HepG2 (cell line): Measurements from ENCODE around the gene DDX31. TPM values are rescaled to one million over a fixed set of nuclear protein-coding genes. Genes with fewer than 3 reads are reported as not detected.

Source experiments
- ATAC-seq: fragments of 200-7000 bp; cut with Tn5 transposase; 3 replicates; pipeline ENCODE4 v1.9.1; 2020; ENCODE audit warnings: mild to moderate bottlenecking, moderate library complexity
- BruUV-seq: library from RNA; stranded (reverse); fragments of 400-500 nt; replicated peaks from 2 replicates; lab custom pipeline; 2021; lab: Mats Ljungman, UMichigan
- CTCF ChIA-PET: fragments of 300-600 bp; formaldehyde crosslinking; extraction: SDS; loops from one replicate; lab custom pipeline; 2021; ENCODE audit warnings: low total read pairs, inconsistent platforms, low intra/inter-chr PET ratio; lab: Yijun Ruan, JAX
- POLR2A ChIA-PET: fragments of 350-600 bp; sonication (Branson Sonifier 250); formaldehyde crosslinking; loops from one replicate; lab custom pipeline; 2020; ENCODE audit warnings: antibody characterized with exemption, inconsistent platforms; lab: Yijun Ruan, JAX
- DNase-seq: peaks from one replicate; pipeline ENCODE4 v3.0.0-alpha.2; 2015; ENCODE audit warnings: low spot score
- FAIRE-seq: peaks from 3 replicates; lab custom pipeline; 2011; peaks lifted over from hg19 to GRCh38; lab: Jason Lieb, UNC
- H2AFZ ChIP-seq: one replicate; pipeline ENCODE4 v1.6.1; 2011; ENCODE audit warnings: low read length, inconsistent platforms
- H3K27ac ChIP-seq: fragments of 300-600 bp; 3 replicates; pipeline ENCODE4 v1.8.0; 2011; ENCODE audit warnings: mixed run types, mild to moderate bottlenecking, mixed read lengths, low read length, inconsistent platforms; ENCODE audit not compliant: insufficient read depth; ENCODE audit errors: extremely low read length
- H3K27me3 ChIP-seq, 2 experiments: fragments of 200-600 bp in 1 of 2; 2 replicates in 1 of 2; 3 replicates in 1 of 2; pipeline versions ENCODE4 v1.6.0 to v1.8.0; 2011; ENCODE audit warnings: low read length in 2 of 2, mild to moderate bottlenecking in 2 of 2, moderate library complexity in 2 of 2, inconsistent platforms in 1 of 2; ENCODE audit not compliant: insufficient read depth in 2 of 2, control insufficient read depth in 1 of 2
- H3K36me3 ChIP-seq, 2 experiments: fragments of 200-600 bp in 1 of 2; replicated peaks in 1 of 2; 2 replicates in 1 of 2; 3 replicates in 1 of 2; pipeline versions ENCODE4 v1.5.1 to v1.8.0; 2011; ENCODE audit warnings: low read length in 2 of 2, inconsistent platforms in 1 of 2; ENCODE audit not compliant: insufficient read depth in 2 of 2, control insufficient read depth in 1 of 2
- H3K4me1 ChIP-seq: 2 replicates; pipeline ENCODE4 v1.5.1; 2012; ENCODE audit warnings: low read length, inconsistent platforms; ENCODE audit not compliant: insufficient read depth
- H3K4me2 ChIP-seq: 2 replicates; pipeline ENCODE4 v1.6.0; 2011; ENCODE audit warnings: low read depth, low read length, inconsistent platforms
- H3K4me3 ChIP-seq, 3 experiments: fragments of 200-600 bp in 1 of 3; sonication (generic), shearing (Covaris generic) in 1 of 3; replicated peaks in 1 of 3; 2 replicates each; pipeline ENCODE4 v1.5.1; 2011 to 2016; ENCODE audit warnings: low read length in 3 of 3, inconsistent platforms in 2 of 3, low read depth in 2 of 3, mild to moderate bottlenecking in 2 of 3, control low read depth in 1 of 3, mixed read lengths in 1 of 3; ENCODE audit not compliant: insufficient read depth in 1 of 3
- H3K79me2 ChIP-seq: one replicate; pipeline ENCODE4 v1.6.1; 2011; ENCODE audit warnings: low read length, inconsistent platforms; ENCODE audit not compliant: insufficient read depth
- H3K9ac ChIP-seq: 2 replicates; pipeline ENCODE4 v1.6.0; 2011; ENCODE audit warnings: mild to moderate bottlenecking, low read depth, low read length, inconsistent platforms; ENCODE audit not compliant: insufficient read depth
- H3K9me3 ChIP-seq: 2 replicates; pipeline ENCODE4 v1.5.1; 2012; ENCODE audit warnings: mild to moderate bottlenecking, low read length
- H4K20me1 ChIP-seq: 2 replicates; pipeline ENCODE4 v1.6.0; 2011; ENCODE audit warnings: inconsistent platforms, mild to moderate bottlenecking, low read length, moderate library complexity; ENCODE audit not compliant: insufficient read depth
- KMT2B ChIP-seq: IDR thresholded peaks from 2 replicates; pipeline ENCODE4 v1.6.1; 2016; ENCODE audit warnings: missing genetic modification reagents, missing compliant biosample characterization
- MTA3 ChIP-seq: sonication (generic); formaldehyde crosslinking; IDR thresholded peaks from 2 replicates; pipeline ENCODE4 v1.4.0; 2020; ENCODE audit warnings: missing genetic modification reagents
- PHF8 ChIP-seq: sonication (generic); formaldehyde crosslinking; IDR thresholded peaks from 2 replicates; pipeline ENCODE4 v1.5.0; 2020; ENCODE audit warnings: missing genetic modification reagents
- PTBP1 ChIP-seq: fragments of 200-400 bp; formaldehyde crosslinking; IDR thresholded peaks from 2 replicates; pipeline ENCODE4 v1.6.1; 2018; ENCODE audit warnings: low read length, low read depth; ENCODE audit not compliant: poor library complexity, severe bottlenecking
- ZNF619 ChIP-seq: sonication (generic); formaldehyde crosslinking; IDR thresholded peaks from 2 replicates; pipeline ENCODE4 v1.4.0; 2020; ENCODE audit warnings: mild to moderate bottlenecking, missing genetic modification reagents
- ZNF713 ChIP-seq: sonication (generic); formaldehyde crosslinking; IDR thresholded peaks from 2 replicates; pipeline ENCODE4 v1.4.0; 2020; ENCODE audit warnings: mild to moderate bottlenecking, missing genetic modification reagents
- ZNF747 ChIP-seq: sonication (generic); formaldehyde crosslinking; IDR thresholded peaks from 2 replicates; pipeline ENCODE4 v1.8.1; 2023; ENCODE audit warnings: missing genetic modification reagents, mild to moderate bottlenecking, borderline replicate concordance
- ZNF775 ChIP-seq: sonication (generic); formaldehyde crosslinking; IDR thresholded peaks from 2 replicates; pipeline ENCODE4 v1.4.0; 2020; ENCODE audit warnings: missing genetic modification reagents, mild to moderate bottlenecking, moderate library complexity, borderline replicate concordance
- WGBS: methylation state at CpG from one replicate; pipeline ENCODE4 v1.1.6; 2017; ENCODE audit warnings: low lambda C conversion rate; 5-methylcytosine and 5-hydroxymethylcytosine counted together
- in situ Hi-C: cut with HindIII; loops from 2 replicates; pipeline ENCODE4 v1.10.0; 2017; ENCODE audit warnings: low pct_unique_long_range_greater_than_20kb; ENCODE audit not compliant: extremely low pct_ligation_motif_present
- intact Hi-C: fragments of 100-400 bp; cut with micrococcal nuclease; formaldehyde crosslinking; loops from one replicate; pipeline ENCODE4 v1.10.0; 2022; ENCODE audit not compliant: unreplicated experiment
- polyA plus RNA-seq, 8 experiments: library from polyadenylated mRNA; depleted of rRNA in 3 of 8; stranded (reverse) in 7 of 8; unstranded in 1 of 8; fragments of >200 nt; fragmentation: Illumina TruSeq in 4 of 8; extraction: Trizol in 4 of 8; gene quantifications; 2 replicates each; pipeline versions ENCODE4 v1.2.1 to v1.2.3, GENCODE V29; 2011 to 2016; ENCODE audit warnings: low read depth in 4 of 8, missing spikeins in 1 of 8, mixed read lengths in 1 of 8; ENCODE audit not compliant: insufficient read depth in 1 of 8
- total RNA-seq, 5 experiments: library from RNA; depleted of rRNA; stranded (reverse); fragments of >200 nt; fragmentation: Illumina TruSeq; extraction: Trizol; gene quantifications; 2 replicates each; pipeline ENCODE4 v1.2.3, GENCODE V29; 2016; ENCODE audit warnings: low read depth in 1 of 5
- TF ChIP-seq, protein P1 (sequence below): sonication (generic); formaldehyde crosslinking; IDR thresholded peaks from one replicate; pipeline ENCODE4 v1.5.1; 2020; ENCODE audit warnings: mild to moderate bottlenecking, missing genetic modification reagents; ENCODE audit errors: not compliant biosample characterization
- TF ChIP-seq, protein P2 (sequence below): IDR thresholded peaks from 2 replicates; pipeline ENCODE4 v1.6.1; 2012; ENCODE audit warnings: low read length, improper control_type of control experiment

The DDX31 gene
- total and polyA plus RNA-seq, 2 of the 13 experiments (the other 11 are each of a cell fraction or from before 2014, with no cell fraction given), result 11.4 to 16.3 TPM

DNA sequence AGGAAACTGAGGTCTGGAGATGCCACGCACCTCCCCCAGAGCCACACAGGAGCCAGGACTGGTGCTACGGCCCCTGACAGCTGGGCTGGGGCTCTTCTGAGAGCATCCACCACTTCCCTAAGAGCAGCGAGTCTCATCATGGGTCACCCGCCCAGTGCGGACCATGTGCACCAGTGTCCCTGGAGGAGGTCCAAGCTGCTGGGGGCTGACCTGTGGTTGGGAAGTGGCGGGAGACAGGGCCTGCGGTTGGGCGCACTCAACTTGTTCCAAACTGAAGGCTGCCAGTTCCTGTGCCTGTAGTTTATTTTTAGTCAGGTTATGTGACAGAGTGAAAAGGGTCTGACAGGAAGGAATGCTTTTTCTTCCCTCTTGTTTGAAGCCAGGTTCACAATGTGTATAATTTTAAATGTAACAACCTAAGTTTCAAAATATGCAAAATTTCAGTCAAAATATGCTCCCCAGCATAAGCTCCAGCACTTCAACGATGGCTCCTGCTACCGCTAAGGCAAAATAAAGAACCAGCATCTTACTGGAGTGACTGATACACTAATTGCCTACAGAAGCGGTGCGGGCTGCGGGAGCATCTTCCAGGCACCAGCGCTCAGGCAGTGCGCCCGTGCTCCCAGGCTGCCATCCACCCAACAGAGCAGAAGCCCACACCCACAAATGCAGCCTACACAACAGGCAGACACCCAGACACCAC, 72.6 kb downstream of the DDX31 start:
- CTCF ChIA-PET, result no interaction called here
- no peaks in the 10 kb centered on the region for H3K4me1 ChIP-seq
- no peaks in the 10 kb centered on the region for H3K27me3 ChIP-seq
- H3K36me3 ChIP-seq, result peaks cover 6 to 45% of the 10 kb centered on the region in 2 experiments; a peak in 3 of 5 replicates
- no peak overlapping the region for H3K4me3 ChIP-seq
- POLR2A ChIA-PET, result no interaction called here
- no peak overlapping the region for H2AFZ ChIP-seq
- H3K9me3 ChIP-seq, result no peaks in the 10 kb centered on the region
- no TSS peak for BruUV-seq
- in situ Hi-C loops, result no loop called here
- WGBS, result 100% methylated on average over 10 of the region's 16 CpGs
- H3K9ac ChIP-seq, result no peak overlapping the region
- H4K20me1 ChIP-seq, result no peaks in the 10 kb centered on the region
- intact Hi-C loops, result no loop called here
- H3K4me2 ChIP-seq, result no peak overlapping the region
- FAIRE-seq (no peak), ATAC-seq (no peak), DNase-seq (no peak)
- H3K79me2 ChIP-seq, result no peaks in the 10 kb centered on the region
- no peak overlapping the region for H3K27ac ChIP-seq
- TF ChIP-seq PTBP1, result no peak
- TF ChIP-seq PHF8, result no peak
- TF ChIP-seq ZNF775, result no peak
- TF ChIP-seq, protein P1, sequence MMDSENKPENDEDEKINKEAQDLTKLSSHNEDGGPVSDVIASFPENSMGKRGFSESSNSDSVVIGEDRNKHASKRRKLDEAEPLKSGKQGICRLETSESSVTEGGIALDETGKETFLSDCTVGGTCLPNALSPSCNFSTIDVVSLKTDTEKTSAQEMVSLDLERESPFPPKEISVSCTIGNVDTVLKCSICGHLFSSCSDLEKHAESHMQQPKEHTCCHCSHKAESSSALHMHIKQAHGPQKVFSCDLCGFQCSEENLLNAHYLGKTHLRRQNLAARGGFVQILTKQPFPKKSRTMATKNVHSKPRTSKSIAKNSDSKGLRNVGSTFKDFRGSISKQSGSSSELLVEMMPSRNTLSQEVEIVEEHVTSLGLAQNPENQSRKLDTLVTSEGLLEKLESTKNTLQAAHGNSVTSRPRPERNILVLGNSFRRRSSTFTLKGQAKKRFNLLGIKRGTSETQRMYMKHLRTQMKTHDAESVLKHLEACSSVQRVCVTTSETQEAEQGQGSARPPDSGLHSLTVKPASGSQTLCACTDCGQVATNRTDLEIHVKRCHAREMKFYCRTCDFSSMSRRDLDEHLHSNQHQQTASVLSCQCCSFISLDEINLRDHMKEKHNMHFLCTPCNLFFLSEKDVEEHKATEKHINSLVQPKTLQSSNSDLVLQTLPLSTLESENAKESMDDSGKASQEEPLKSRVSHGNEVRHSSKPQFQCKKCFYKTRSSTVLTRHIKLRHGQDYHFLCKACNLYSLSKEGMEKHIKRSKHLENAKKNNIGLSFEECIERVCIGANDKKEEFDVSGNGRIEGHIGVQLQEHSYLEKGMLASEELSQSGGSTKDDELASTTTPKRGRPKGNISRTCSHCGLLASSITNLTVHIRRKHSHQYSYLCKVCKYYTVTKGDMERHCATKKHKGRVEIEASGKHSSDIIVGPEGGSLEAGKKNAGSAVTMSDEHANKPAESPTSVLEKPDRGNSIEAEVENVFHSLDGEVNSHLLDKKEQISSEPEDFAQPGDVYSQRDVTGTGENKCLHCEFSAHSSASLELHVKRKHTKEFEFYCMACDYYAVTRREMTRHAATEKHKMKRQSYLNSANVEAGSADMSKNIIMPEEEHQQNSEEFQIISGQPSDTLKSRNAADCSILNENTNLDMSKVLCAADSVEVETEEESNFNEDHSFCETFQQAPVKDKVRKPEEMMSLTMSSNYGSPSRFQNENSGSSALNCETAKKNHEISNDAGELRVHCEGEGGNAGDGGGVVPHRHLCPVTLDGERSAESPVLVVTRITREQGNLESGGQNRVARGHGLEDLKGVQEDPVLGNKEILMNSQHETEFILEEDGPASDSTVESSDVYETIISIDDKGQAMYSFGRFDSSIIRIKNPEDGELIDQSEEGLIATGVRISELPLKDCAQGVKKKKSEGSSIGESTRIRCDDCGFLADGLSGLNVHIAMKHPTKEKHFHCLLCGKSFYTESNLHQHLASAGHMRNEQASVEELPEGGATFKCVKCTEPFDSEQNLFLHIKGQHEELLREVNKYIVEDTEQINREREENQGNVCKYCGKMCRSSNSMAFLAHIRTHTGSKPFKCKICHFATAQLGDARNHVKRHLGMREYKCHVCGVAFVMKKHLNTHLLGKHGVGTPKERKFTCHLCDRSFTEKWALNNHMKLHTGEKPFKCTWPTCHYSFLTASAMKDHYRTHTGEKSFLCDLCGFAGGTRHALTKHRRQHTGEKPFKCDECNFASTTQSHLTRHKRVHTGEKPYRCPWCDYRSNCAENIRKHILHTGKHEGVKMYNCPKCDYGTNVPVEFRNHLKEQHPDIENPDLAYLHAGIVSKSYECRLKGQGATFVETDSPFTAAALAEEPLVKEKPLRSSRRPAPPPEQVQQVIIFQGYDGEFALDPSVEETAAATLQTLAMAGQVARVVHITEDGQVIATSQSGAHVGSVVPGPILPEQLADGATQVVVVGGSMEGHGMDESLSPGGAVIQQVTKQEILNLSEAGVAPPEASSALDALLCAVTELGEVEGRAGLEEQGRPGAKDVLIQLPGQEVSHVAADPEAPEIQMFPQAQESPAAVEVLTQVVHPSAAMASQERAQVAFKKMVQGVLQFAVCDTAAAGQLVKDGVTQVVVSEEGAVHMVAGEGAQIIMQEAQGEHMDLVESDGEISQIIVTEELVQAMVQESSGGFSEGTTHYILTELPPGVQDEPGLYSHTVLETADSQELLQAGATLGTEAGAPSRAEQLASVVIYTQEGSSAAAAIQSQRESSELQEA, result no peak
- no peak for TF ChIP-seq ZNF619 (CRISPR knock-in tag)
- TF ChIP-seq, protein P2, sequence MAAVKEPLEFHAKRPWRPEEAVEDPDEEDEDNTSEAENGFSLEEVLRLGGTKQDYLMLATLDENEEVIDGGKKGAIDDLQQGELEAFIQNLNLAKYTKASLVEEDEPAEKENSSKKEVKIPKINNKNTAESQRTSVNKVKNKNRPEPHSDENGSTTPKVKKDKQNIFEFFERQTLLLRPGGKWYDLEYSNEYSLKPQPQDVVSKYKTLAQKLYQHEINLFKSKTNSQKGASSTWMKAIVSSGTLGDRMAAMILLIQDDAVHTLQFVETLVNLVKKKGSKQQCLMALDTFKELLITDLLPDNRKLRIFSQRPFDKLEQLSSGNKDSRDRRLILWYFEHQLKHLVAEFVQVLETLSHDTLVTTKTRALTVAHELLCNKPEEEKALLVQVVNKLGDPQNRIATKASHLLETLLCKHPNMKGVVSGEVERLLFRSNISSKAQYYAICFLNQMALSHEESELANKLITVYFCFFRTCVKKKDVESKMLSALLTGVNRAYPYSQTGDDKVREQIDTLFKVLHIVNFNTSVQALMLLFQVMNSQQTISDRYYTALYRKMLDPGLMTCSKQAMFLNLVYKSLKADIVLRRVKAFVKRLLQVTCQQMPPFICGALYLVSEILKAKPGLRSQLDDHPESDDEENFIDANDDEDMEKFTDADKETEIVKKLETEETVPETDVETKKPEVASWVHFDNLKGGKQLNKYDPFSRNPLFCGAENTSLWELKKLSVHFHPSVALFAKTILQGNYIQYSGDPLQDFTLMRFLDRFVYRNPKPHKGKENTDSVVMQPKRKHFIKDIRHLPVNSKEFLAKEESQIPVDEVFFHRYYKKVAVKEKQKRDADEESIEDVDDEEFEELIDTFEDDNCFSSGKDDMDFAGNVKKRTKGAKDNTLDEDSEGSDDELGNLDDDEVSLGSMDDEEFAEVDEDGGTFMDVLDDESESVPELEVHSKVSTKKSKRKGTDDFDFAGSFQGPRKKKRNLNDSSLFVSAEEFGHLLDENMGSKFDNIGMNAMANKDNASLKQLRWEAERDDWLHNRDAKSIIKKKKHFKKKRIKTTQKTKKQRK, result no peak
- TF ChIP-seq MTA3 (CRISPR knock-in tag), result no peak
- TF ChIP-seq KMT2B (CRISPR knock-in tag), result no peak
- no peak for TF ChIP-seq ZNF747
- no peak for TF ChIP-seq ZNF713 (CRISPR knock-in tag)
